NCI-H82 treated with DMSO at 0.1 percent for 48 hours (cell line): ENCODE measurements around the gene XPR1.
"Not testable (repeated sequence)": the region's sequence is repeated elsewhere in the genome, so short reads cannot be mapped to it uniquely, and the experiment has no call there.

Experiments used
- DNase-seq: peaks from one replicate; lab custom pipeline; 2025; ENCODE audit not compliant: unreplicated experiment; lab: John Stamatoyannopoulos, UW

XPR1 gene

GRCh38 chr1:180710746-180711145 lies 78.9 kb downstream of the XPR1 start:
- not testable (repeated sequence) for DNase-seq

GRCh38 chr1:180711260-180711659 lies 79.4 kb downstream of the XPR1 start:
- not testable (repeated sequence) for DNase-seq

- DNase-seq = no peak
These were observed 88.9 kb downstream of the XPR1 start for GRCh38 chr1:180720753-180721152.

- no peak for DNase-seq
These were observed 90.8 kb downstream of the XPR1 start for GRCh38 chr1:180722586-180722985.

GRCh38 chr1:180724055-180724454 lies 92.2 kb downstream of the XPR1 start:
- no peak for DNase-seq

- DNase-seq = not testable (repeated sequence)
These were observed 94.2 kb downstream of the XPR1 start for GRCh38 chr1:180726024-180726423.

GRCh38 chr1:180727751-180728150 lies 95.9 kb downstream of the XPR1 start:
- DNase-seq = not testable (repeated sequence)

- DNase-seq = no peak
These were observed 96.8 kb downstream of the XPR1 start for GRCh38 chr1:180728472-180729106.

- no peak for DNase-seq
These were observed 99.3 kb downstream of the XPR1 start for GRCh38 chr1:180731131-180731530.

- no peak for DNase-seq
These were observed 101.0 kb downstream of the XPR1 start for GRCh38 chr1:180732866-180733265.

- DNase-seq = no peak
These were observed 102.5 kb downstream of the XPR1 start for GRCh38 chr1:180734366-180734765.

- no peak for DNase-seq
These were observed 110.8 kb downstream of the XPR1 start for GRCh38 chr1:180742663-180743062.

- no peak for DNase-seq
These were observed 112.0 kb downstream of the XPR1 start for GRCh38 chr1:180743868-180744267.

- DNase-seq = no peak
These were observed 113.3 kb downstream of the XPR1 start for GRCh38 chr1:180745098-180745497.

GRCh38 chr1:180751921-180752320 lies 120.1 kb downstream of the XPR1 start:
- no peak for DNase-seq

GRCh38 chr1:180754453-180754852 lies 122.6 kb downstream of the XPR1 start:
- no peak for DNase-seq

GRCh38 chr1:180757657-180758056 lies 125.8 kb downstream of the XPR1 start:
- no peak for DNase-seq

GRCh38 chr1:180762796-180763195 lies 131.0 kb downstream of the XPR1 start:
- no peak for DNase-seq

GRCh38 chr1:180765151-180765550 lies 133.3 kb downstream of the XPR1 start:
- no peak for DNase-seq

GRCh38 chr1:180769889-180770288 lies 138.1 kb downstream of the XPR1 start:
- DNase-seq = no peak

GRCh38 chr1:180773210-180773865 lies 141.5 kb downstream of the XPR1 start:
- no peak for DNase-seq

- DNase-seq = no peak
These were observed 144.0 kb downstream of the XPR1 start for GRCh38 chr1:180775801-180776200.
